H1 (cell line): Measurements from ENCODE around the gene MEI1. TPM values are rescaled to one million over a fixed set of nuclear protein-coding genes. Genes with fewer than 3 reads are reported as not detected.

Experiments
- CTCF ChIA-PET: fragments of 300-600 bp; sonication (Branson Sonifier 250); formaldehyde crosslinking; loops from one replicate; lab custom pipeline; 2021; ENCODE audit not compliant: partially characterized antibody; lab: Charles Lee
- POLR2A ChIA-PET: fragments of 300-600 bp; sonication (Branson Sonifier 250); formaldehyde crosslinking; loops from one replicate; lab custom pipeline; 2021; ENCODE audit warnings: inconsistent platforms; ENCODE audit not compliant: partially characterized antibody; lab: Charles Lee
- DNase-seq, 2 experiments: peaks; one replicate each; pipeline versions ENCODE4 v3.0.0 to v3.0.0-alpha.2; 2010 to 2022; ENCODE audit warnings: low spot score in 2 of 2, low read depth in 1 of 2, mixed read lengths in 1 of 2
- FAIRE-seq: peaks from 2 replicates; lab custom pipeline; 2011; peaks lifted over from hg19 to GRCh38; lab: Jason Lieb, UNC
- H2AFZ ChIP-seq: 2 replicates; pipeline ENCODE4 v1.8.1; 2012; ENCODE audit warnings: low read length, inconsistent platforms
- H2AK5ac ChIP-seq: 2 replicates; pipeline ENCODE4 v1.6.1; 2013; ENCODE audit warnings: low read depth, low read length
- H2BK120ac ChIP-seq: replicated peaks from 2 replicates; pipeline ENCODE3; 2013; ENCODE audit warnings: low read depth, low read length, inconsistent platforms
- H2BK12ac ChIP-seq: 2 replicates; pipeline ENCODE4 v1.6.1; 2013; ENCODE audit warnings: low read depth, low read length
- H2BK15ac ChIP-seq: 2 replicates; pipeline ENCODE4 v1.6.1; 2013; ENCODE audit warnings: low read length
- H2BK20ac ChIP-seq: 2 replicates; pipeline ENCODE4 v1.6.1; 2013; ENCODE audit warnings: low read length
- H2BK5ac ChIP-seq: 2 replicates; pipeline ENCODE4 v1.6.1; 2013; ENCODE audit warnings: low read depth, low read length
- H3K14ac ChIP-seq: 2 replicates; pipeline ENCODE4 v1.6.1; 2013; ENCODE audit warnings: inconsistent platforms; ENCODE audit not compliant: insufficient read length
- H3K18ac ChIP-seq: 2 replicates; pipeline ENCODE4 v1.6.1; 2013; ENCODE audit warnings: low read length; ENCODE audit errors: extremely low read depth
- H3K23ac ChIP-seq: 2 replicates; pipeline ENCODE4 v1.6.1; 2013; ENCODE audit warnings: inconsistent platforms; ENCODE audit not compliant: insufficient read length
- H3K23me2 ChIP-seq: 2 replicates; pipeline ENCODE4 v1.6.1; 2013; ENCODE audit warnings: low read depth, low read length
- H3K27ac ChIP-seq: 2 replicates; pipeline ENCODE4 v1.6.1; 2011; ENCODE audit warnings: low read depth, low read length, inconsistent platforms
- H3K27me3 ChIP-seq, 4 experiments: replicated peaks in 1 of 4; 1 replicate in 1 of 4; 2 replicates in 3 of 4; pipeline versions ENCODE4 v1.6.1 to v1.8.1; 2011 to 2013; ENCODE audit warnings: low read length in 3 of 4, mild to moderate bottlenecking in 3 of 4, inconsistent platforms in 2 of 4, mixed read lengths in 2 of 4, moderate library complexity in 1 of 4; ENCODE audit not compliant: control insufficient read depth in 3 of 4, insufficient read depth in 3 of 4; ENCODE audit errors: extremely low read depth in 1 of 4
- H3K36me3 ChIP-seq, 4 experiments: 2 replicates each; pipeline versions ENCODE4 v1.6.1 to v1.8.1; 2011 to 2013; ENCODE audit warnings: mild to moderate bottlenecking in 4 of 4, low read length in 3 of 4, moderate library complexity in 2 of 4, control low read depth in 1 of 4, inconsistent platforms in 1 of 4; ENCODE audit not compliant: insufficient read depth in 4 of 4, control insufficient read depth in 2 of 4
- H3K4ac ChIP-seq: replicated peaks from 2 replicates; pipeline ENCODE3; 2013; ENCODE audit warnings: low read length, low read depth, mixed read lengths, inconsistent platforms; ENCODE audit not compliant: insufficient read length
- H3K4me1 ChIP-seq, 4 experiments: replicated peaks in 1 of 4; 1 replicate in 1 of 4; 2 replicates in 3 of 4; pipeline versions ENCODE4 v1.6.1 to v1.8.1; 2011 to 2013; ENCODE audit warnings: low read length in 3 of 4, inconsistent platforms in 2 of 4, mixed read lengths in 1 of 4; ENCODE audit not compliant: insufficient read depth in 4 of 4, control insufficient read depth in 3 of 4
- H3K4me2 ChIP-seq, 2 experiments: 2 replicates each; pipeline versions ENCODE4 v1.6.1 to v1.8.1; 2011 to 2013; ENCODE audit warnings: low read depth in 2 of 2, low read length in 2 of 2, control low read depth in 1 of 2, inconsistent platforms in 1 of 2, mild to moderate bottlenecking in 1 of 2; ENCODE audit not compliant: insufficient read depth in 1 of 2
- H3K4me3 ChIP-seq, 4 experiments: fragments of 200-600, 300-600 bp in 1 of 4; sonication (generic), shearing (Covaris generic), sonication (Bioruptor Twin) in 1 of 4; 2 replicates each; pipeline versions ENCODE4 v1.5.1 to v1.8.1; 2011 to 2016; ENCODE audit warnings: low read length in 4 of 4, low read depth in 3 of 4, control low read depth in 2 of 4, inconsistent platforms in 2 of 4, mild to moderate bottlenecking in 2 of 4, mixed read lengths in 1 of 4, moderate library complexity in 1 of 4; ENCODE audit not compliant: insufficient read depth in 2 of 4; ENCODE audit errors: extremely low read depth in 1 of 4
- H3K56ac ChIP-seq: replicated peaks from 2 replicates; pipeline ENCODE3; 2013; ENCODE audit warnings: low read depth, mild to moderate bottlenecking, mixed read lengths, low read length, inconsistent platforms; ENCODE audit not compliant: insufficient read length
- H3K79me1 ChIP-seq: 2 replicates; pipeline ENCODE4 v1.6.1; 2013; ENCODE audit warnings: low read depth, low read length, control low read depth
- H3K79me2 ChIP-seq, 2 experiments: 2 replicates each; pipeline versions ENCODE4 v1.6.1 to v1.8.1; 2012 to 2013; ENCODE audit warnings: low read length in 2 of 2, mild to moderate bottlenecking in 2 of 2, inconsistent platforms in 1 of 2; ENCODE audit not compliant: insufficient read depth in 2 of 2, control insufficient read depth in 1 of 2
- H3K9ac ChIP-seq, 4 experiments: replicated peaks in 1 of 4; 1 replicate in 1 of 4; 2 replicates in 3 of 4; pipeline versions ENCODE4 v1.6.1 to v1.8.1; 2011 to 2013; ENCODE audit warnings: low read depth in 3 of 4, low read length in 3 of 4, control low read depth in 2 of 4, mild to moderate bottlenecking in 2 of 4, moderate library complexity in 2 of 4, inconsistent platforms in 1 of 4; ENCODE audit errors: extremely low read depth in 1 of 4
- H3K9me3 ChIP-seq, 2 experiments: 2 replicates each; pipeline versions ENCODE4 v1.6.1 to v1.8.1; 2012 to 2013; ENCODE audit warnings: mild to moderate bottlenecking in 2 of 2, moderate library complexity in 2 of 2, control low read depth in 1 of 2, inconsistent platforms in 1 of 2, low read depth in 1 of 2, low read length in 1 of 2, mixed read lengths in 1 of 2; ENCODE audit not compliant: insufficient read depth in 2 of 2
- H4K20me1 ChIP-seq, 2 experiments: replicated peaks in 1 of 2; 2 replicates each; pipeline versions ENCODE3 to v1.8.1; 2011 to 2013; ENCODE audit warnings: inconsistent platforms in 2 of 2, low read length in 2 of 2, mild to moderate bottlenecking in 1 of 2; ENCODE audit not compliant: insufficient read depth in 2 of 2, control insufficient read depth in 1 of 2
- H4K5ac ChIP-seq: 2 replicates; pipeline ENCODE4 v1.6.1; 2013; ENCODE audit warnings: low read length, low read depth, mixed read lengths, inconsistent platforms; ENCODE audit not compliant: insufficient read length
- H4K8ac ChIP-seq: 2 replicates; pipeline ENCODE4 v1.8.0; 2013; ENCODE audit warnings: mild to moderate bottlenecking, moderate library complexity, low read length, inconsistent platforms; ENCODE audit not compliant: insufficient read depth; ENCODE audit errors: extremely low read depth
- H4K91ac ChIP-seq: replicated peaks from 2 replicates; pipeline ENCODE3; 2013; ENCODE audit warnings: low read length, mixed read lengths, inconsistent platforms; ENCODE audit not compliant: insufficient read length
- ASH2L ChIP-seq: fragments of 200-600, 300-600 bp; sonication (generic); IDR thresholded peaks from one replicate; pipeline ENCODE4 v1.7.1; 2017; ENCODE audit warnings: low read length
- CBX5 ChIP-seq: fragments of 300-800, 300-1000 bp; sonication (generic); IDR thresholded peaks from 2 replicates; pipeline ENCODE4 v1.7.1; 2016; ENCODE audit warnings: antibody characterized with exemption, low read length, low read depth
- CBX8 ChIP-seq: fragments of 300-800, 300-1000 bp; sonication (generic); IDR thresholded peaks from 2 replicates; pipeline ENCODE4 v1.7.1; 2016; ENCODE audit warnings: low read depth, low read length, borderline replicate concordance
- GABPA ChIP-seq: IDR thresholded peaks from 2 replicates; pipeline ENCODE4 v1.6.1; 2011; ENCODE audit warnings: mild to moderate bottlenecking, low read length, moderate library complexity, borderline replicate concordance; ENCODE audit not compliant: insufficient read depth
- JUND ChIP-seq: IDR thresholded peaks from 2 replicates; pipeline ENCODE4 v1.6.1; 2011; ENCODE audit warnings: mild to moderate bottlenecking, improper control_type of control experiment, low read length
- NRF1 ChIP-seq: IDR thresholded peaks from 2 replicates; pipeline ENCODE4 v1.6.1; 2011; ENCODE audit warnings: mild to moderate bottlenecking, low read depth, low read length, improper control_type of control experiment
- RFX5 ChIP-seq: IDR thresholded peaks from 2 replicates; pipeline ENCODE4 v1.6.1; 2011; ENCODE audit warnings: low read depth, low read length, improper control_type of control experiment, borderline replicate concordance
- RNF2 ChIP-seq: fragments of 200-900, 300-1000 bp; sonication (generic); IDR thresholded peaks from 2 replicates; pipeline ENCODE4 v1.7.1; 2016; ENCODE audit warnings: borderline replicate concordance, low read depth, mild to moderate bottlenecking, antibody characterized with exemption, low read length; ENCODE audit not compliant: poor library complexity, severe bottlenecking; ENCODE audit errors: missing control alignments
- SIN3A ChIP-seq, 2 experiments: IDR thresholded peaks in 1 of 2; conservative IDR thresholded peaks in 1 of 2; 2 replicates each; pipeline ENCODE4 v1.6.1; 2011 to 2012; ENCODE audit warnings: low read length in 2 of 2, improper control_type of control experiment in 1 of 2, low read depth in 1 of 2, mild to moderate bottlenecking in 1 of 2
- SP1 ChIP-seq: IDR thresholded peaks from 2 replicates; pipeline ENCODE4 v1.6.1; 2011; ENCODE audit warnings: low read depth, low read length
- TAF7 ChIP-seq: optimal IDR thresholded peaks from 2 replicates; pipeline ENCODE3; 2011; ENCODE audit warnings: low read depth, mild to moderate bottlenecking, inconsistent platforms, low read length, moderate library complexity, borderline replicate concordance
- WGBS, 2 experiments: shearing (Covaris generic) in 1 of 2; methylation state at CpG; one replicate each; pipeline versions ENCODE4 v1.1.6 to v1.1.7; 2013 to 2015; ENCODE audit warnings: low lambda C conversion rate in 2 of 2, mixed read lengths in 2 of 2, inconsistent platforms in 1 of 2, low coverage in 1 of 2, missing lambda C conversion rate in 1 of 2; ENCODE audit not compliant: insufficient replicate concordance in 2 of 2, insufficient coverage in 1 of 2, insufficient read length in 1 of 2; ENCODE audit errors: extremely low coverage in 1 of 2, missing lambda C conversion rate in 1 of 2; 5-methylcytosine and 5-hydroxymethylcytosine counted together
- polyA plus RNA-seq, 7 experiments: library from polyadenylated mRNA; depleted of rRNA in 3 of 7; stranded (reverse) in 5 of 7; unstranded in 2 of 7; fragments of >200 nt in 5 of 7; fragments of 200-250 nt in 2 of 7; gene quantifications; 1 replicate in 5 of 7; 2 replicates in 1 of 7; 4 replicates in 1 of 7; pipeline versions ENCODE4 v1.2.1 to v1.2.3, GENCODE V29; 2011 to 2013; ENCODE audit warnings: missing spikeins in 2 of 7, mixed read lengths in 2 of 7
- total RNA-seq: library from RNA; stranded (reverse); fragmentation: NEBNext Ultra II Directional; extraction: Animal tissue kit (Norgen Biotek cat#: 25700); gene quantifications from 2 replicates; pipeline ENCODE4 v1.2.1, GENCODE V29; 2021
- TF ChIP-seq, protein P1 (sequence below): IDR thresholded peaks from 2 replicates; pipeline ENCODE4 v1.6.1; 2012; ENCODE audit warnings: inconsistent platforms

The MEI1 gene
- total and polyA plus RNA-seq, 2 of the 8 experiments (the other 6 are each of a cell fraction or from before 2014, with no cell fraction given) = 0.27 to 0.54 TPM

DNA sequence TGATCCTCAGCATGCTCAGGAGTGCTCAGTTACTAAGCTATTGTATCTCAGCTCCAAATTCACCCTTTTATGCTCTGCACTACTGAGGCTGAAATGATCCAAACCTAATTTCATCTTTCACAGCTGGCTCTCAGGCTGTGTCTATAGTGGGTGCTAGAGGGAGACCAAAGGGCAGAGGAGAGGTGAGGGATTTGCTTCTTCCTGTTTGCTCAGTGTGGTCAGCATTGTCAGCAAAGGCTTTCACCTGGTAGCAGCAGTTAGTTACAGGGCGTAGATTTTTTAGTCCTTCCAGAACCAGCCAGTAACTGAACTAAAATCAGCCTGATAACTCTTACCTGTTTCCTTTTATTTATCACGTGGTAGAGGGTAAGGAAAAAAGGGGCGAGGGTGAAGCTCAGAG is 45.0 kb upstream of the MEI1 start:
- 92% methylated on average over 3 of the region's 3 CpGs; no CpG with 5 or more reads in 1 of the 2 experiments for whole genome bisulfite sequencing, 2 experiments
- Histone ChIP-seq H2BK15ac (no peak overlapping the region), H2BK12ac (no peak overlapping the region), H2AK5ac (no peak overlapping the region), H3K23me2 (no peaks in the 10 kb centered on the region), H3K4ac (no peak overlapping the region), H2AFZ (no peak overlapping the region), H4K91ac (no peak overlapping the region), H3K79me1 (no peaks in the 10 kb centered on the region; the same call in 1 of the 2 replicates), H3K36me3 (peaks cover 58 to 96% (median 77%) of the 10 kb centered on the region in 4 experiments), H3K23ac (no peak overlapping the region), H3K9me3 (no peaks in the 10 kb centered on the region), H3K79me2 (no peaks in the 10 kb centered on the region), H3K27ac (no peak overlapping the region), H4K8ac (no peak overlapping the region), H3K9ac (no peak overlapping the region), H2BK120ac (no peak overlapping the region), H3K27me3 (no peaks in the 10 kb centered on the region), H2BK5ac (no peak overlapping the region), H4K5ac (no peak overlapping the region), H3K4me3 (no peak overlapping the region), H3K14ac (no peak overlapping the region), H3K4me1 (no peaks in the 10 kb centered on the region), H4K20me1 (peaks cover 0 to 5% of the 10 kb centered on the region in 2 experiments), H3K4me2 (no peak overlapping the region), H3K56ac (no peak overlapping the region), H2BK20ac (no peak overlapping the region), H3K18ac (no peak overlapping the region)
- no peak for FAIRE-seq
- no peak for DNase-seq
- ChIA-PET CTCF (interaction anchor here (1.4 kb wide), 1 partner anchor 12 kb away, joined by 9 read pairs; no protein-coding TSS in a partner anchor), POLR2A (interaction anchor here (1.0 to 16.5 kb wide), 6 partner anchors 11 to 65 kb away, joined by 3 to 129 read pairs (median 4); partner anchors contain the start of gene PMM1)
- no peak for TF ChIP-seq GABPA
- TF ChIP-seq RNF2 = no peak
- TF ChIP-seq RFX5 = no peak
- TF ChIP-seq SIN3A (conservative IDR thresholded peaks at IDR 0.05 in 1 of 2, IDR thresholded peaks at IDR 0.05 in 1 of 2; ENCODE audit: low read depth in 1 of 2, low read length in 2 of 2) = no peak
- TF ChIP-seq NRF1 = no peak
- no peak for TF ChIP-seq SP1
- TF ChIP-seq ASH2L = no peak
- TF ChIP-seq, protein P1, sequence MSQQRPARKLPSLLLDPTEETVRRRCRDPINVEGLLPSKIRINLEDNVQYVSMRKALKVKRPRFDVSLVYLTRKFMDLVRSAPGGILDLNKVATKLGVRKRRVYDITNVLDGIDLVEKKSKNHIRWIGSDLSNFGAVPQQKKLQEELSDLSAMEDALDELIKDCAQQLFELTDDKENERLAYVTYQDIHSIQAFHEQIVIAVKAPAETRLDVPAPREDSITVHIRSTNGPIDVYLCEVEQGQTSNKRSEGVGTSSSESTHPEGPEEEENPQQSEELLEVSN = no peak
- TF ChIP-seq CBX8 = no peak
- no peak for TF ChIP-seq CBX5
- TF ChIP-seq JUND = no peak
- TF ChIP-seq TAF7 = no peak
